Endothelial cell of umbilical vein (primary cell): ENCODE results near the gene RSRC1. TPM values are rescaled to one million over a fixed set of nuclear protein-coding genes. Genes with fewer than 3 reads are reported as not detected.
"Not testable (repeated sequence)": the region's sequence is repeated elsewhere in the genome, so short reads cannot be mapped to it uniquely, and the experiment has no call there.

Experiments
- BruUV-seq: library from RNA; stranded (reverse); fragments of 400-500 nt; replicated peaks from 2 replicates; lab custom pipeline; 2021; lab: Mats Ljungman, UMichigan
- CTCF ChIA-PET: fragments of 300-600, 350-600 bp; sonication (Branson Sonifier 250); formaldehyde crosslinking; loops from one replicate; lab custom pipeline; 2021; ENCODE audit warnings: antibody characterized with exemption, inconsistent platforms; lab: Charles Lee
- POLR2A ChIA-PET: fragments of 300-600, 350-600 bp; sonication (Branson Sonifier 250); formaldehyde crosslinking; loops from one replicate; lab custom pipeline; 2021; ENCODE audit warnings: antibody characterized with exemption, inconsistent platforms; lab: Charles Lee
- DNase-seq: peaks from one replicate; pipeline ENCODE4 v3.0.0-alpha.2; 2011; ENCODE audit warnings: low read depth, low spot score
- FAIRE-seq: peaks from 2 replicates; lab custom pipeline; 2011; peaks lifted over from hg19 to GRCh38; lab: Jason Lieb, UNC
- H2AFZ ChIP-seq: 2 replicates; pipeline ENCODE4 v1.6.0; 2012; ENCODE audit warnings: low read depth, low read length, control low read depth, inconsistent platforms
- H3K27ac ChIP-seq: 2 replicates; pipeline ENCODE4 v1.5.1; 2011; ENCODE audit warnings: low read depth, mild to moderate bottlenecking, control low read depth, low read length, moderate library complexity; ENCODE audit not compliant: insufficient read depth
- H3K27me3 ChIP-seq, 2 experiments: 2 replicates each; pipeline versions ENCODE4 v1.6.0 to v1.6.1; 2011; ENCODE audit warnings: low read length in 2 of 2, mixed read lengths in 1 of 2; ENCODE audit not compliant: control insufficient read depth in 2 of 2, insufficient read depth in 2 of 2
- H3K36me3 ChIP-seq, 2 experiments: 2 replicates in 1 of 2; 3 replicates in 1 of 2; pipeline ENCODE4 v1.5.1; 2011; ENCODE audit warnings: low read length in 2 of 2, mild to moderate bottlenecking in 1 of 2, moderate library complexity in 1 of 2; ENCODE audit not compliant: control insufficient read depth in 2 of 2, insufficient read depth in 2 of 2; ENCODE audit errors: extremely low read depth in 1 of 2
- H3K4me1 ChIP-seq: 3 replicates; pipeline ENCODE4 v1.5.1; 2011; ENCODE audit warnings: mild to moderate bottlenecking, low read length; ENCODE audit not compliant: control insufficient read depth, insufficient read depth; ENCODE audit errors: extremely low read depth
- H3K4me2 ChIP-seq: 2 replicates; pipeline ENCODE4 v1.6.1; 2011; ENCODE audit warnings: low read length, control low read depth, mixed read lengths; ENCODE audit not compliant: insufficient read depth
- H3K4me3 ChIP-seq, 3 experiments: fragments of 200-600 bp in 1 of 3; sonication (generic), shearing (Covaris generic) in 1 of 3; replicated peaks in 1 of 3; 2 replicates each; pipeline ENCODE4 v1.5.1; 2011 to 2016; ENCODE audit warnings: control low read depth in 3 of 3, low read length in 3 of 3, mild to moderate bottlenecking in 2 of 3, inconsistent platforms in 1 of 3, low read depth in 1 of 3, moderate library complexity in 1 of 3; ENCODE audit not compliant: insufficient read depth in 1 of 3
- H3K79me2 ChIP-seq: 2 replicates; pipeline ENCODE4 v1.6.0; 2012; ENCODE audit warnings: low read length, inconsistent platforms; ENCODE audit not compliant: control insufficient read depth, insufficient read depth
- H3K9ac ChIP-seq: replicated peaks from 2 replicates; pipeline ENCODE3; 2011; ENCODE audit warnings: low read length, control low read depth; ENCODE audit not compliant: insufficient read depth; ENCODE audit errors: extremely low read depth
- H3K9me1 ChIP-seq: replicated peaks from 3 replicates; pipeline ENCODE4 v1.6.0; 2011; ENCODE audit warnings: mild to moderate bottlenecking, low read length; ENCODE audit not compliant: control insufficient read depth, insufficient read depth; ENCODE audit errors: extremely low read depth
- H3K9me3 ChIP-seq: replicated peaks from 2 replicates; pipeline ENCODE4 v1.5.1; 2012; ENCODE audit warnings: low read length, inconsistent platforms; ENCODE audit not compliant: control insufficient read depth, insufficient read depth
- H4K20me1 ChIP-seq: replicated peaks from 2 replicates; pipeline ENCODE3; 2011; ENCODE audit warnings: mild to moderate bottlenecking, low read length; ENCODE audit not compliant: control insufficient read depth, insufficient read depth; ENCODE audit errors: extremely low read depth
- CTCF ChIP-seq, 2 donors: IDR thresholded peaks; 1 replicate in 1 of 2; 2 replicates in 1 of 2; pipeline ENCODE4 v1.5.1; 2011; ENCODE audit warnings: low read length in 2 of 2, mild to moderate bottlenecking in 2 of 2, moderate library complexity in 2 of 2, control low read depth in 1 of 2, inconsistent platforms in 1 of 2, low read depth in 1 of 2; ENCODE audit not compliant: insufficient read depth in 1 of 2; ENCODE audit errors: extremely low read depth in 1 of 2
- EZH2 ChIP-seq: IDR thresholded peaks from 2 replicates; pipeline ENCODE4 v1.6.1; 2012; ENCODE audit warnings: borderline replicate concordance, low read depth, mild to moderate bottlenecking, moderate library complexity, low read length, inconsistent platforms; ENCODE audit not compliant: severe bottlenecking
- FOS ChIP-seq: IDR thresholded peaks from 2 replicates; pipeline ENCODE4 v1.6.1; 2011; ENCODE audit warnings: mild to moderate bottlenecking, low read length, moderate library complexity, borderline replicate concordance; ENCODE audit not compliant: insufficient read depth
- GATA2 ChIP-seq: IDR thresholded peaks from 2 replicates; pipeline ENCODE4 v1.7.0; 2011; ENCODE audit warnings: low read depth, mild to moderate bottlenecking, moderate library complexity, mixed read lengths, low read length; ENCODE audit not compliant: insufficient read length, insufficient read depth
- JUN ChIP-seq: IDR thresholded peaks from 2 replicates; pipeline ENCODE4 v1.6.1; 2011; ENCODE audit warnings: borderline replicate concordance, low read depth; ENCODE audit not compliant: insufficient read length, insufficient read depth
- MAX ChIP-seq: IDR thresholded peaks from 2 replicates; pipeline ENCODE4 v1.6.1; 2011; ENCODE audit not compliant: insufficient read depth, insufficient read length
- MYC ChIP-seq: IDR thresholded peaks from one replicate; pipeline ENCODE4 v1.6.1; 2011; ENCODE audit warnings: mild to moderate bottlenecking, low read depth, low read length
- POLR2A ChIP-seq: IDR thresholded peaks from 2 replicates; pipeline ENCODE4 v1.6.1; 2012; ENCODE audit warnings: low read depth, mild to moderate bottlenecking, control low read depth, low read length
- POLR2AphosphoS5 ChIP-seq: IDR thresholded peaks from 2 replicates; pipeline ENCODE4 v1.6.1; 2012; ENCODE audit warnings: low read depth, mild to moderate bottlenecking, control low read depth, low read length, moderate library complexity; ENCODE audit not compliant: insufficient read depth
- dilution Hi-C: fragments of 300-500 bp; cut with MboI; formaldehyde crosslinking; loops from one replicate; pipeline ENCODE4 v1.15.0; 2019; ENCODE audit warnings: low sequenced_read_pairs; ENCODE audit not compliant: extremely low pct_ligation_motif_present
- intact Hi-C: fragments of 100-400 bp; cut with micrococcal nuclease; formaldehyde crosslinking; loops from one replicate; pipeline ENCODE4 v1.10.0; 2022
- polyA plus RNA-seq, 4 experiments: library from polyadenylated mRNA; depleted of rRNA in 3 of 4; stranded (reverse) in 3 of 4; unstranded in 1 of 4; fragments of >200 nt; gene quantifications; 2 replicates each; pipeline versions ENCODE4 v1.2.1 to v1.2.3, GENCODE V29; 2011 to 2012; ENCODE audit warnings: missing spikeins in 1 of 4
- total RNA-seq: library from RNA; stranded (reverse); gene quantifications from 2 replicates; pipeline ENCODE4 v1.2.3, GENCODE V29; 2021

The RSRC1 gene
- total and polyA plus RNA-seq, 2 donors (not counting 3 experiments of a cell fraction or from before 2014, with no cell fraction given) = 1.8 to 25.4 TPM

DNA sequence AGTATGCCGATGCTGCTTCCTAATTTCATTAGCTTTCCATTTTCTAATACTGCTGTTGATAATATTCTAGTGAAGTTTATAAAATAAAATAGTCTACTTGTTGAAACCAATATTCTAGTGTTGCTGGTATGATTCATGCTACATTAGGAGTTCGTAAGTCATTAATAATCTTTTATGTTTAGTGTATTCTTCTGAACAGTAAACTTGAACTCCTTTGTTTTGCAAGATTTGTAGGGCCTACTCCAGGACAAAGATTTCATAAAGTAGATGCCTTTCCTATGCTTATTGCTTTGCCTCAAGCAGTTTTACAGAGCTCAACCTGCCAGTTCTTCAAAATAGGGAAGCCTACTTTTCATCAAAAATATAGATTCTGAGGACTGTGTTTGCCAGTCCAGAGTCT is 111.5 kb downstream of the RSRC1 start:
- Histone ChIP-seq H3K4me3 (no peak overlapping the region), H3K36me3 (no peaks in the 10 kb centered on the region), H3K9ac (no peak overlapping the region), H3K9me3 (no peaks in the 10 kb centered on the region), H2AFZ (no peak overlapping the region), H3K27me3 (no peaks in the 10 kb centered on the region), H3K9me1 (no peaks in the 10 kb centered on the region), H4K20me1 (no peaks in the 10 kb centered on the region), H3K4me2 (no peak overlapping the region), H3K4me1 (no peaks in the 10 kb centered on the region), H3K27ac (no peak overlapping the region), H3K79me2 (no peaks in the 10 kb centered on the region)
- dilution Hi-C loops (no loop called here), intact Hi-C loops (no loop called here)
- ChIA-PET POLR2A (no interaction called here), CTCF (no interaction called here)
- FAIRE-seq (no peak), DNase-seq (no peak)
- BruUV-seq = no TSS peak
- TF ChIP-seq GATA2 (no peak), MYC (no peak), POLR2A (no peak), FOS (no peak)

GRCh38 chr3:158226429-158226828 is 116.5 kb downstream of the RSRC1 start:
- H3K4me2 ChIP-seq = no peak overlapping the region
- ChIA-PET POLR2A (no interaction called here), CTCF (no interaction called here)
- DNase-seq = no peak
- dilution Hi-C loops = no loop called here
- H3K4me3 ChIP-seq = no peak overlapping the region
- no peak overlapping the region for H3K27ac ChIP-seq
- no peaks in the 10 kb centered on the region for H3K4me1 ChIP-seq
- no peaks in the 10 kb centered on the region for H3K27me3 ChIP-seq
- H4K20me1 ChIP-seq = no peaks in the 10 kb centered on the region
- H3K36me3 ChIP-seq = no peaks in the 10 kb centered on the region
- no peak for FAIRE-seq
- H2AFZ ChIP-seq = no peak overlapping the region
- H3K9me3 ChIP-seq = no peaks in the 10 kb centered on the region
- BruUV-seq = no TSS peak
- no peak overlapping the region for H3K9ac ChIP-seq
- H3K79me2 ChIP-seq = no peaks in the 10 kb centered on the region
- H3K9me1 ChIP-seq = no peaks in the 10 kb centered on the region
- intact Hi-C loops = no loop called here
- TF ChIP-seq JUN = no peak
- no peak for TF ChIP-seq CTCF (IDR thresholded peaks at IDR 0.05; ENCODE audit: extremely low read depth in 1 of 2, insufficient read depth in 1 of 2, low read depth in 1 of 2, low read length in 2 of 2)
- no peak for TF ChIP-seq GATA2
- TF ChIP-seq POLR2AphosphoS5 = no peak
- TF ChIP-seq MAX = no peak
- no peak for TF ChIP-seq POLR2A
- TF ChIP-seq EZH2 = no peak
- TF ChIP-seq MYC = no peak
- no peak for TF ChIP-seq FOS

GRCh38 chr3:158228942-158229341 is 119.1 kb downstream of the RSRC1 start:
- H3K4me1 ChIP-seq, H3K79me2 ChIP-seq, H4K20me1 ChIP-seq, H3K9ac ChIP-seq, FAIRE-seq, H3K4me2 ChIP-seq, H3K4me3 ChIP-seq, H3K9me3 ChIP-seq, H3K27ac ChIP-seq, POLR2A ChIA-PET, intact Hi-C loops, dilution Hi-C loops, DNase-seq, H2AFZ ChIP-seq, H3K9me1 ChIP-seq, H3K27me3 ChIP-seq, H3K36me3 ChIP-seq, CTCF ChIA-PET, BruUV-seq: not testable (repeated sequence)
